ENCODE results near the gene LDLRAD4.

Gene LDLRAD4

DNA sequence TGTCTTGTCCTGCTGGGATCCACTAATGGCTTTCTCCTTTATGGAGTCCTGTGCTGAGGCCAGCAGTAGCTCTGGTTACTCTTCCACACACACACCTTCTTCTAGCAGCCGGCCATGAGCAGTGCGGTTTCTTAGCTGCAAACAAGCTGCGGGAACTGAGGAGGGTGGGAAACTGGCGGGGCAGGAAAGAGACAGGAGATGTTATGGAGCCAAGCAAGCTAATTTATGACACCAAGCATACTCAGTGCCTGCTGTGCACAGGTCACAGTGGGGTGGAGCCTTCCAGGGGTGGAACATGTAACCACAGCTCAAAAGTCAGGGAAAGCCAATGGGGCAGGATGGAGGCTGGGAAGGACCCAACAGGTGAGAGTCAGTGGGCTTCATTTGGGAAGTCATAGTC is 327.0 kb downstream of the LDLRAD4 start:
- no peak for DNase-seq

DNA sequence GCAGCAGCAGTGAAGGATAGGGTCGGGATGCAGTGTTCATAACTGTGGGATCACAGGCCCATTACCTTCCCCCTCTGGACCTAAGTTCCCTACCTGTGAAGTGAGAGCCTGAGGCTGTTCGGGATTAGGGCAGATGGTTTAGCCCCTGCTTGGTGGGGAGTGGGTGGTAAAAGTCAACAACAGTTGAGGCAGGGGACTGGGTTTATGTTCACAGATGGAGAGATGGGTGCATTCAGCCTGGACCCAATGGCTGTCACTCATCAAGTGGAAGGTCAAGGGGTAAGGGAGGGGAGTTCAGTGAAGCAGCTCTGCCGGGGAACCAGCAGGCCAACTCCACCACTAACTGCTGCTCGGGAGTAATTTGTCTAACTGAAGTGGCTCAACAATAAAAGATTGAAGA is 327.4 kb downstream of the LDLRAD4 start:
- no peak for DNase-seq

- no peak for DNase-seq
Observed at GRCh38 chr18:13546638-13547037, 328.1 kb downstream of the LDLRAD4 start.

GRCh38 chr18:13547347-13547746 is 328.8 kb downstream of the LDLRAD4 start:
- DNase-seq: no peak

DNA sequence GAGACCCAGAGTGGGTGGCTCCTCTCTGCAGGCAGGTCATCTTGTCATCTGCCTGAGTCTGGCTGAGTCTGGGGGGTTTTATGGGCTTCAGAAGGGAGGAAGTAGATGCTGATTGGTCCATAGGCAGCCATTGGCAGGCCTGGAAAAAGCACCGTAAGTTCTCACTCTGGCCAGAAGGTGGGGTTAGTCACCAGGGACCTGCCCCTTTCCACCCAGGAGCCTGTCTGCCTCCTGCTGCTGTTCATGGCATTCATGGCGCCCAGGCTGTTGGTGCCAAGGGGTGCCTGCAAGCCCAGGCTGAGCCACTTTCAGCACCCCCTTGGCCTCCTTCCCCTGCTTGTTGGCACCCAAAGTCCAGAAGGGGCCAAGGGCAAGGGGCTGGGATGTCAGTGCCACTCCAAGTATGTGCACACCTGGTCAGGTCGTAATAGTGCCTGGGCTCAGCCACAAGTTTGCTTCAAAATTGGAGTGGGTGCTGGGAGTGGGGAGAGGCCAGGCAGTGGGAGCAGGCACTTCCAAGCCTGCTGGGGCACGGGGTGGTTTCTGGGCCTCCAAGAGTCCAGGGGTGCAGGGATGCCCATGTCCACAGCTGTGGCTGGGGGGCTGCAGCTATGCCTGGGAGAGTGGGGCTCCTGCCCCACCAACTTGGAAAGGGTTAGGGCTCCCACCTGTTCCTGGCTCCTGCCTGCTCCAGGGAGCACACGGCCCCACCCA is 329.7 kb downstream of the LDLRAD4 start:
- no peak for DNase-seq

DNA sequence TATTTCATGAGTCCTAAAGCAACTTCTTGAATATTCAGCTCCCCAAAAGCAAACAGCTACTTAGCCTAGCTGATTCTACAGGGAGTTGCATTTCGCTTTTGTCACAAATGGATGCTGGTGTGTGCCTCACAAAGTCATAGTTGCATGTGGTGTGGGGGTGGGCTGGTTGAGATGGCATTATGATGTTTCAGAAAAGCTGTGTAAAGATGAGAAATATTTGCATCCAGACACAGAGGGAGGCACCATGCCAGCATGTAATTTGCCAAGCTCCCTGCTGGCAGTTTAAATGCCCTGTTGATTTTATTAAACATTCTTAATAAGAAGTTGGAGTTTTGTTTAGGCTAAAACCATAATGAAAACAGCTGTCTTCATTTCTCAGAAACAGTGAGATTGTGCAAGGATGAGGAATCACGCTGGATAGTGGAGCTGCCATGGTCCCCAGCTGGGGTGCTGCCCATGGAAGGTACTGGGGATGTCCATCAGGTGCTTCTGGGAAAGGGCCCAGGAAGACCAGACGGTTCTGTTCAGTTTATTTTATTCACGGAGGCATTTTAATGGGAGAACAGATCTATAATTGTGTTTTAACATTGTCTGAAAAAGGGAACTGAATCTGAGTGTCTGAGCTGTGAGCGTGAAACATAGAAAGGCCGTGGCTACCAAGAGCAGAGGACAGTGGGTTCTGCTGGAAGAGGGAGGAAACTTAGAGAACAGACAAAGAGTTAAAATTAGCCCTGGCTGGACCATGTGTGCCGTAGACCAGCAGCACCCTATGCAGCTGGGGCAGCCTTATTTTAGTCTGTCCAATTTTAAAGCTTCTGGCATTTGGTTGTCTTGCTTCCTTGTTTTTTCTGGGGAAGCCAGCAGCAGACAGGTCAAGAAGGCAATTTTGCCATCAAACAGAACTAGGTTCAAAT is 330.7 kb downstream of the LDLRAD4 start:
- no peak for DNase-seq

DNA sequence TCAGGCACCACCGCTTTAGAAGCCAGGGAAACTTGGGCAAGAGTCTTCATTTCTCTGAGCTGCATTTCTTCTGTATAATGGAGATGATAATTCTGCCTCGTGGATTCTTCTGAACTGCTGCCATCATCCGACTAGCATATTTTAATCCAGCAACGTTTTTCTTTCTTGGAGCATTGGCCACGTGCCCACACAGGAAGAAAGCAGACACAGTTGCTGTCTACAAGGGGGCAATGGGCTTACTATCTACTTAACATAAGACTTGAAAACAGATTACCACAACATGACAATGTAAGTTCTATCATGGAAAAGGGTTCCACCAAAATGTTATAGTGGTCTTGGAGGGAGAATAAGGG is 331.3 kb downstream of the LDLRAD4 start:
- no peak for DNase-seq

GRCh38 chr18:13550418-13551304 is 332.1 kb downstream of the LDLRAD4 start:
- DNase-seq: no peak

- DNase-seq: no peak
Observed at GRCh38 chr18:13551305-13551603, 332.7 kb downstream of the LDLRAD4 start.

GRCh38 chr18:13551841-13552733 is 333.5 kb downstream of the LDLRAD4 start:
- no peak for DNase-seq

- no peak for DNase-seq
Observed at GRCh38 chr18:13553449-13553848, 334.9 kb downstream of the LDLRAD4 start.

- DNase-seq: no peak
Observed at GRCh38 chr18:13555192-13555591, 336.6 kb downstream of the LDLRAD4 start.

DNA sequence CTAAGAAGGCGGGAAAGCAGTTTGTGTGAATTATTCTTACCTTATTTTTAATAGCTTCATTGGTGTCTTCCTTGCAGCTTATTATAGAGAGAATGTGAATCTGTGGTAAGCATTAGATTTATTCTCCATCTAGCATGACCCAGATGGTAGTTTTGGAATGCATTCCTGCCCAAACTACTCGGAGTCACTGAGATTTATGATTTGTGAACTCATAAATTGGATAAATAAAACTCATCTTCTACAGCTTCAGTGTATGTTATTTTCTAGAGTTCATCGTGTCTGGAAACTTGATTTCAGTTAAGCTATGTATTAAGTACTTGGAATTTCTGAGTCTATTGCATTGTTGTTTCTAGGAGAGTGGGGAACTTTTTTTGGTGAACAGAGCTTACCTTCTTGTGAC is 337.3 kb downstream of the LDLRAD4 start:
- DNase-seq: no peak

DNA sequence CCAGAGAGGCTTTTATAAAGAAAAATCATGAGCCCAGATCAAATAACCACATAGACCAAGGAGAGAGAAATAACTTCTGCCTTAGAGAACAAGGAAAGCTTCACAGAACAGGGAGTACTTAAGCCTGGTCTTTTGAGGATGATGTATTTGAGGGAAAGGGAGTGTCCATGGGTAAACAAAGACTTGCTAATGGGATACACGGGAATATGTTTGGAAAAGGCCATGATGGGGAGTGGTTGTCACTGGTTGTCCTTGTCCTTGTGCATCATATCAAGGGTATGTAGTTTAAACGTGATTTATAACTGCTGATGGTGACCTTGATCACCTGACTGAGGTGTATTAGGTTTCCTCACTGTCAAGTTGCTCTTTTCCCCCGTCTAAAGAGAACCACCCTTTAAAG is 337.9 kb downstream of the LDLRAD4 start:
- no peak for DNase-seq

GRCh38 chr18:13558124-13558523 is 339.6 kb downstream of the LDLRAD4 start:
- DNase-seq: no peak

- DNase-seq: no peak
Observed at GRCh38 chr18:13558790-13559189, 340.2 kb downstream of the LDLRAD4 start.

DNA sequence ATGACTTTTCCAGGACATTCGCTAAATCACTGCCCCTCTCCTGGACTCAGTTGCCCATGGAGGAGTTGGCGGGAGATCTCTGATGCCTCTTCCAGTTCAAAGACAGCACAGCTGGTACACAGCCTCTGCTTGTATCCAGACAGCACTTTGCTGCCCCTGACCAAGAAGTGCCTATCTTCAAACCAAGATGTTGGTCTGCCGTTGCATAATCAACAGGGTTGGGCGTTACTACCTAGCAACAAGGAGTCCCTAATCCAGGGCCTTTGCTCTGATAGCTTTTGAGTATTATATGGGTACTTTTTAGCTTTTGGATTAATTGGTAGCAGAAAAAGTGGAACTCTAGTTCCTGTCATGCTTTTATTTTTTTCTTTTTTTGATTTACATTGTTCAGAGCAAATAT is 341.2 kb downstream of the LDLRAD4 start:
- no peak for DNase-seq

GRCh38 chr18:13560306-13560705 is 341.7 kb downstream of the LDLRAD4 start:
- DNase-seq: no peak

- no peak for DNase-seq
Observed at GRCh38 chr18:13562494-13563029, 344.0 kb downstream of the LDLRAD4 start.

DNA sequence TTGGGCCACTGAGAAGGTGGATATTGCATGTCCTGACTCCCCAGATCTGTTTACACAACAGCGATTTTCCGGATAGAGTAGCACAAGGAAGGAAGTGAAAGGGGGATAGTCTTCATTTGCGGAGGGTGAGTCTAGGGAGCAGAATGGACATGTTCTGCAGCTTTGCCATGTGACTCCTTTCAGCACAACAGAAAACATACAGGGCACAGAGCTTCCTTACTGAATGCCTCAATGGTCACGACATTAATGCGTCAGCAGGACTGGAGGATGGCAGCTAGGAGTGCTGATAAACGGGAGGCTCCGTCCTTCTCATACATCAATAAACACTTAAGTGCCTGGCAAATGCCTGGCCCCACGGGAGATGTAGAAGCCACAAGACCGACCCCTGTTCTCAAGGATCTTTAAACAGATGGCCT is 344.8 kb downstream of the LDLRAD4 start:
- DNase-seq: no peak

GRCh38 chr18:13564579-13564978 is 346.0 kb downstream of the LDLRAD4 start:
- peak; percentile 19 for DNase-seq

- no peak for DNase-seq
Observed at GRCh38 chr18:13565228-13565627, 346.7 kb downstream of the LDLRAD4 start.

Data from SHP77 treated with DMSO at 0.1 percent for 48 hours (cell line).